Osteoblast (primary cell): ENCODE measurements around the gene ILDR1. TPM values are rescaled to one million over a fixed set of nuclear protein-coding genes. Genes with fewer than 3 reads are reported as not detected.

Experiments
- DNase-seq: peaks from one replicate; pipeline ENCODE4 v3.0.0; 2011; ENCODE audit warnings: low spot score, mixed read lengths; ENCODE audit not compliant: insufficient read length; ENCODE audit errors: missing footprints
- H2AFZ ChIP-seq: 2 replicates; pipeline ENCODE4 v1.6.0; 2011; ENCODE audit warnings: mild to moderate bottlenecking, low read length
- H3K27ac ChIP-seq: 2 replicates; pipeline ENCODE4 v1.5.1; 2011; ENCODE audit warnings: mild to moderate bottlenecking, low read depth, low read length, moderate library complexity
- H3K27me3 ChIP-seq: 2 replicates; pipeline ENCODE4 v1.6.0; 2012; ENCODE audit warnings: mild to moderate bottlenecking, control low read depth, inconsistent platforms, low read length, moderate library complexity; ENCODE audit not compliant: insufficient read depth
- H3K36me3 ChIP-seq: 2 replicates; pipeline ENCODE4 v1.5.1; 2011; ENCODE audit warnings: mild to moderate bottlenecking, low read length, control low read depth, moderate library complexity; ENCODE audit not compliant: insufficient read depth
- H3K4me1 ChIP-seq: 2 replicates; pipeline ENCODE4 v1.5.1; 2011; ENCODE audit warnings: mild to moderate bottlenecking, low read length, control low read depth, moderate library complexity; ENCODE audit not compliant: insufficient read depth
- H3K4me2 ChIP-seq: 2 replicates; pipeline ENCODE4 v1.6.0; 2011; ENCODE audit warnings: mild to moderate bottlenecking, low read length; ENCODE audit not compliant: insufficient read depth
- H3K4me3 ChIP-seq: fragments of 200-600 bp; sonication (generic); 3 replicates; pipeline ENCODE4 v1.5.1; 2012; ENCODE audit warnings: mild to moderate bottlenecking, low read length, inconsistent platforms; ENCODE audit not compliant: insufficient read depth
- H3K79me2 ChIP-seq: 2 replicates; pipeline ENCODE4 v1.6.0; 2012; ENCODE audit warnings: mild to moderate bottlenecking, low read length, control low read depth, inconsistent platforms; ENCODE audit not compliant: insufficient read depth
- H3K9me3 ChIP-seq: 2 replicates; pipeline ENCODE4 v1.5.1; 2011; ENCODE audit warnings: low read depth, low read length, control low read depth
- H4K20me1 ChIP-seq: 2 replicates; pipeline ENCODE4 v1.6.0; 2012; ENCODE audit warnings: mild to moderate bottlenecking, low read length, control low read depth; ENCODE audit not compliant: insufficient read depth
- total RNA-seq: library from RNA; depleted of rRNA; stranded (reverse); fragments of >200 nt; gene quantifications from 2 replicates; pipeline ENCODE4 v1.2.3, GENCODE V29; 2012
- TF ChIP-seq, protein P1 (sequence below): IDR thresholded peaks from 2 replicates; pipeline ENCODE4 v1.5.1; 2011; ENCODE audit warnings: mild to moderate bottlenecking, low read depth, low read length, moderate library complexity; ENCODE audit errors: extremely low read depth

Gene ILDR1
- total RNA-seq, 1 donor: not detected

DNA sequence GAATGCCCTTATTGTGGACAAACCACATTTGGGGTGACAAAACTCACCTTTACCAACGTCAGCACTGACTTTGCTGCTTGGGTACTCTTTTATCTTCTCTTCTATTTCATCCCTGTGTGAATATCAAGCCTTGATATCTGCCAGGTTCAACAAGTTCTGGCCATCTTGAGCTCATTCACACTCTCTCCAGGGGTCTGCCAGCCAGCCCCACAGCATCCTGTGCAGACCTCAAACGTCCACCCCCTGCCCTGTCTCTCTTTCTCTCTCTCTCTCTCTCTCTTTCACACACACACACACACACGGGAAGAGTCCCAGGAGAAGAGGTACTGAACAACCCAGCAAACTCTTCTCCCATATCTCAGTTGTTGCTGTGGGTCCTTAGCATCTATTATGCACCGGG, 10.7 kb downstream of the ILDR1 start:
- no peak for DNase-seq
- H3K27me3 ChIP-seq: peaks cover 9% of the 10 kb centered on the region
- H3K79me2 ChIP-seq: no peaks in the 10 kb centered on the region
- H3K4me3 ChIP-seq: no peak overlapping the region
- no peaks in the 10 kb centered on the region for H4K20me1 ChIP-seq
- H2AFZ ChIP-seq: no peak overlapping the region
- H3K27ac ChIP-seq: no peak overlapping the region
- TF ChIP-seq, protein P1, sequence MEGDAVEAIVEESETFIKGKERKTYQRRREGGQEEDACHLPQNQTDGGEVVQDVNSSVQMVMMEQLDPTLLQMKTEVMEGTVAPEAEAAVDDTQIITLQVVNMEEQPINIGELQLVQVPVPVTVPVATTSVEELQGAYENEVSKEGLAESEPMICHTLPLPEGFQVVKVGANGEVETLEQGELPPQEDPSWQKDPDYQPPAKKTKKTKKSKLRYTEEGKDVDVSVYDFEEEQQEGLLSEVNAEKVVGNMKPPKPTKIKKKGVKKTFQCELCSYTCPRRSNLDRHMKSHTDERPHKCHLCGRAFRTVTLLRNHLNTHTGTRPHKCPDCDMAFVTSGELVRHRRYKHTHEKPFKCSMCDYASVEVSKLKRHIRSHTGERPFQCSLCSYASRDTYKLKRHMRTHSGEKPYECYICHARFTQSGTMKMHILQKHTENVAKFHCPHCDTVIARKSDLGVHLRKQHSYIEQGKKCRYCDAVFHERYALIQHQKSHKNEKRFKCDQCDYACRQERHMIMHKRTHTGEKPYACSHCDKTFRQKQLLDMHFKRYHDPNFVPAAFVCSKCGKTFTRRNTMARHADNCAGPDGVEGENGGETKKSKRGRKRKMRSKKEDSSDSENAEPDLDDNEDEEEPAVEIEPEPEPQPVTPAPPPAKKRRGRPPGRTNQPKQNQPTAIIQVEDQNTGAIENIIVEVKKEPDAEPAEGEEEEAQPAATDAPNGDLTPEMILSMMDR: no peak
- H3K4me2 ChIP-seq: no peak overlapping the region
- no peaks in the 10 kb centered on the region for H3K4me1 ChIP-seq
- H3K36me3 ChIP-seq: no peaks in the 10 kb centered on the region
- no peaks in the 10 kb centered on the region for H3K9me3 ChIP-seq

DNA sequence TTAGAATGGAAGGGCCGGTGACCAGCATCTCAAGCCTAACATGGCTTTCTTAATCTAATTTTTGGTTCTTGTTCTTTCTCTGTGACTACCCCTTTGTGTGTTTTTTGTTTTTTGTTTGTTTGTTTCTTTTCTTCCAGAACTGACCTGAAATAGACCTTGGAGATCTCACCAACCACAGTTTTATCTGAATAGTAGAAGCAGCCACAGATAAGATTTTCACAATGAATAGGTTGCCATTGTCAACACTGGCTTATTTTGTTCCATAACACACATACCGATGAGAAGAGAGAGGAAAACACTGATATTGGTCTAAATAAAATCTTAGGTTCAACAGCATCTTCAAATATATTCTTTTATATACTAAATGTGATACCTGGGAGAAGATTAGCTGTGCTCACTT, 11.5 kb downstream of the ILDR1 start:
- Histone ChIP-seq H3K9me3 (no peaks in the 10 kb centered on the region), H2AFZ (no peak overlapping the region), H3K4me1 (no peaks in the 10 kb centered on the region), H3K4me3 (no peak overlapping the region), H3K27ac (no peak overlapping the region), H3K4me2 (no peak overlapping the region), H3K36me3 (no peaks in the 10 kb centered on the region), H3K79me2 (no peaks in the 10 kb centered on the region), H4K20me1 (no peaks in the 10 kb centered on the region), H3K27me3 (peaks cover 9% of the 10 kb centered on the region)
- DNase-seq: no peak
- TF ChIP-seq, protein P1: no peak

DNA sequence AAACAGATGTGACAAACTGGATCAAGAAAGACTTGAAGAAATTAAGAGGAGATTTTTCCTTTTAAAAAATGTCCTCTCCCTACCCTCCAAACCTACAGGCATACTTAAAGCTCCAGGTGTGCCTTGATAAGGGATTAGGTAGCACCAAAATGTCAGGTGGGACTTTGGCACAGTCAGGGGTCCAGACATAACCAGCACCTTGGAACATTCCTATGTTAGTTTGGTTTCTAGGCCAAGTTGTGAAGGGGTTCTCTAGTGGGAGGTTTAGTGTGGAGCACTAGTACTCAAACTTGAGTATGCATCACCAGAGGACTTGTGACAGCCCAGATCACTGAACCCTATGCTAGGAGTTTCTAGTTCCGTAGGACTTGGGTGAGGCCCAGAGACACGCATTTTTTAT, 13.9 kb downstream of the ILDR1 start:
- Histone ChIP-seq H3K4me1 (no peaks in the 10 kb centered on the region), H4K20me1 (no peaks in the 10 kb centered on the region), H3K36me3 (no peaks in the 10 kb centered on the region), H3K27ac (no peak overlapping the region), H3K4me3 (no peak overlapping the region), H3K79me2 (no peaks in the 10 kb centered on the region), H2AFZ (no peak overlapping the region), H3K27me3 (peaks cover 9% of the 10 kb centered on the region), H3K9me3 (no peaks in the 10 kb centered on the region), H3K4me2 (no peak overlapping the region)
- TF ChIP-seq, protein P1: no peak
- DNase-seq: no peak

DNA sequence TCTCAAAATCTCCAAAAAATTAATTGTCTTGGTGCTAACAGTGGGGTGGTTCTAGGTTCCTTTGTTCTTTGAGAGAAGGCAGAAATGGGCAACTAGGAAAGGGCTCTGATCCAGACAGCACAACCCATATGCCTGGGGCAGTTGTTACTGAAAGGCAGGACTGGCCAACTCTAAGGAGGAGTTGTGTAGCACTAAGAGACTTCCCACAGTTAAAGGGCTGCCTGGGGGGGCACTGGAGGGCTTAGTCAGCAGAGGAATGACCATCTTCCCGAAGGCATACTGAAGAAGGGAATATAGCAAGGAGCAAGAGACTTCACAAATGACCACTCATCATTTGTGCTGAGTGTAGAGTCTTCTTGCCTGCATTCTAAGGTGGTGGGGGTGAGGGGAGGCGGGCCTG, 15.8 kb downstream of the ILDR1 start:
- Histone ChIP-seq H3K4me3 (no peak overlapping the region), H3K4me2 (no peak overlapping the region), H3K27ac (no peak overlapping the region), H3K4me1 (no peaks in the 10 kb centered on the region), H4K20me1 (no peaks in the 10 kb centered on the region), H2AFZ (no peak overlapping the region), H3K9me3 (no peaks in the 10 kb centered on the region), H3K27me3 (no peaks in the 10 kb centered on the region), H3K36me3 (no peaks in the 10 kb centered on the region), H3K79me2 (no peaks in the 10 kb centered on the region)
- DNase-seq: no peak
- TF ChIP-seq, protein P1: no peak
